A549 (cell line): ENCODE data around the gene ADGRG3.

Source experiments
- BHLHE40 ChIP-seq: IDR thresholded peaks from 2 replicates; pipeline ENCODE4 v1.6.1; 2012; ENCODE audit warnings: low read depth, low read length, inconsistent platforms
- ESRRA ChIP-seq: fragments of 150-350 bp; IDR thresholded peaks from 2 replicates; pipeline ENCODE4 v1.6.1; 2014; ENCODE audit warnings: mild to moderate bottlenecking, low read length, borderline replicate concordance
- NR3C1 ChIP-seq: fragments of >200 bp; sonication (Bioruptor Twin); formaldehyde crosslinking; IDR thresholded peaks from 3 replicates; pipeline ENCODE4 v1.6.1; 2017
- POLR2A ChIP-seq: IDR thresholded peaks from 2 replicates; pipeline ENCODE4 v1.6.1; 2012; ENCODE audit warnings: mild to moderate bottlenecking, low read length
- ZC3H11A ChIP-seq: fragments of 450-650 bp; IDR thresholded peaks from 2 replicates; pipeline ENCODE4 v1.6.1; 2014; ENCODE audit warnings: antibody characterized with exemption, mild to moderate bottlenecking
- TF ChIP-seq, protein P1 (sequence below): fragments of 200-600 bp; sonication (generic); IDR thresholded peaks from 2 replicates; pipeline ENCODE4 v1.6.1; 2016; ENCODE audit warnings: antibody characterized with exemption, mild to moderate bottlenecking, moderate library complexity
- TF ChIP-seq, protein P2 (sequence below): fragments of 250-450 bp; sonication (Bioruptor Pico); IDR thresholded peaks from 2 replicates; pipeline ENCODE4 v1.5.0; 2021; ENCODE audit warnings: mild to moderate bottlenecking, moderate library complexity, borderline replicate concordance

DNA sequence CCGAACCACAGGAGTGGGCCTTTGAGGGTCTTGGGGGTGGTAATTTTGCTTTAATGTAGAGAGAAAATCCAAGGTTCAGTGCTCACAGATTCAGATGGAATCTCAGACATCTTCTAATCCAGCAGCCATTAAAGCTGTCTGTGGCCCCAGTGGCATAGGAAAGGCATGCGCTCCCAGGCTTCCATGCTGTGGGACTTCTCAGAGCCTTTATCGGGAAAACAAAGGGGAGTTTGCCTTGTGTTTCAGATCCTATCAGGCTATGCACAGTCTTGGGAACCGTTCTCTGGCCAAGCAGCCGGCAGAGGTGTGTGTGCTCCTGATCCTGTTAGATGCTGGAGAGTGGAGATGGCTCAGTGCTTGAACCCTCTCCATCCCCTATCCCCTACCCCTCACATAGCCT lies 31.9 kb upstream of the ADGRG3 start:
- TF ChIP-seq POLR2A = no peak
- TF ChIP-seq, protein P1, sequence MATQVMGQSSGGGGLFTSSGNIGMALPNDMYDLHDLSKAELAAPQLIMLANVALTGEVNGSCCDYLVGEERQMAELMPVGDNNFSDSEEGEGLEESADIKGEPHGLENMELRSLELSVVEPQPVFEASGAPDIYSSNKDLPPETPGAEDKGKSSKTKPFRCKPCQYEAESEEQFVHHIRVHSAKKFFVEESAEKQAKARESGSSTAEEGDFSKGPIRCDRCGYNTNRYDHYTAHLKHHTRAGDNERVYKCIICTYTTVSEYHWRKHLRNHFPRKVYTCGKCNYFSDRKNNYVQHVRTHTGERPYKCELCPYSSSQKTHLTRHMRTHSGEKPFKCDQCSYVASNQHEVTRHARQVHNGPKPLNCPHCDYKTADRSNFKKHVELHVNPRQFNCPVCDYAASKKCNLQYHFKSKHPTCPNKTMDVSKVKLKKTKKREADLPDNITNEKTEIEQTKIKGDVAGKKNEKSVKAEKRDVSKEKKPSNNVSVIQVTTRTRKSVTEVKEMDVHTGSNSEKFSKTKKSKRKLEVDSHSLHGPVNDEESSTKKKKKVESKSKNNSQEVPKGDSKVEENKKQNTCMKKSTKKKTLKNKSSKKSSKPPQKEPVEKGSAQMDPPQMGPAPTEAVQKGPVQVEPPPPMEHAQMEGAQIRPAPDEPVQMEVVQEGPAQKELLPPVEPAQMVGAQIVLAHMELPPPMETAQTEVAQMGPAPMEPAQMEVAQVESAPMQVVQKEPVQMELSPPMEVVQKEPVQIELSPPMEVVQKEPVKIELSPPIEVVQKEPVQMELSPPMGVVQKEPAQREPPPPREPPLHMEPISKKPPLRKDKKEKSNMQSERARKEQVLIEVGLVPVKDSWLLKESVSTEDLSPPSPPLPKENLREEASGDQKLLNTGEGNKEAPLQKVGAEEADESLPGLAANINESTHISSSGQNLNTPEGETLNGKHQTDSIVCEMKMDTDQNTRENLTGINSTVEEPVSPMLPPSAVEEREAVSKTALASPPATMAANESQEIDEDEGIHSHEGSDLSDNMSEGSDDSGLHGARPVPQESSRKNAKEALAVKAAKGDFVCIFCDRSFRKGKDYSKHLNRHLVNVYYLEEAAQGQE = no peak
- TF ChIP-seq, protein P2, sequence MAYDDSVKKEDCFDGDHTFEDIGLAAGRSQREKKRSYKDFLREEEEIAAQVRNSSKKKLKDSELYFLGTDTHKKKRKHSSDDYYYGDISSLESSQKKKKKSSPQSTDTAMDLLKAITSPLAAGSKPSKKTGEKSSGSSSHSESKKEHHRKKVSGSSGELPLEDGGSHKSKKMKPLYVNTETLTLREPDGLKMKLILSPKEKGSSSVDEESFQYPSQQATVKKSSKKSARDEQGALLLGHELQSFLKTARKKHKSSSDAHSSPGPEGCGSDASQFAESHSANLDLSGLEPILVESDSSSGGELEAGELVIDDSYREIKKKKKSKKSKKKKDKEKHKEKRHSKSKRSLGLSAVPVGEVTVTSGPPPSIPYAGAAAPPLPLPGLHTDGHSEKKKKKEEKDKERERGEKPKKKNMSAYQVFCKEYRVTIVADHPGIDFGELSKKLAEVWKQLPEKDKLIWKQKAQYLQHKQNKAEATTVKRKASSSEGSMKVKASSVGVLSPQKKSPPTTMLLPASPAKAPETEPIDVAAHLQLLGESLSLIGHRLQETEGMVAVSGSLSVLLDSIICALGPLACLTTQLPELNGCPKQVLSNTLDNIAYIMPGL (CRISPR knock-in tag) = no peak
- TF ChIP-seq BHLHE40 = no peak
- TF ChIP-seq ZC3H11A = no peak
- TF ChIP-seq NR3C1 = no peak
- no peak for TF ChIP-seq ESRRA
